H1 (cell line): ENCODE data around the gene MLYCD. TPM values are rescaled to one million over a fixed set of nuclear protein-coding genes. Genes with fewer than 3 reads are reported as not detected.
A peak's percentile ranks its signal among the peaks of the same experiment; 100 is the strongest.

ENCODE experiments used
- ATF2 ChIP-seq: IDR thresholded peaks from 2 replicates; pipeline ENCODE4 v1.6.1; 2012; ENCODE audit warnings: low read length, inconsistent platforms
- ATF3 ChIP-seq: IDR thresholded peaks from 2 replicates; pipeline ENCODE4 v1.6.1; 2011; ENCODE audit warnings: low read depth, mild to moderate bottlenecking, low read length; ENCODE audit not compliant: insufficient read depth
- BACH1 ChIP-seq: IDR thresholded peaks from 2 replicates; pipeline ENCODE4 v1.6.1; 2012; ENCODE audit warnings: low read length, improper control_type of control experiment
- CBX8 ChIP-seq: fragments of 300-800, 300-1000 bp; sonication (generic); IDR thresholded peaks from 2 replicates; pipeline ENCODE4 v1.7.1; 2016; ENCODE audit warnings: low read depth, low read length, borderline replicate concordance
- CHD1 ChIP-seq: IDR thresholded peaks from 2 replicates; pipeline ENCODE4 v1.6.1; 2012; ENCODE audit warnings: low read depth, low read length, improper control_type of control experiment
- CREB1 ChIP-seq: IDR thresholded peaks from 2 replicates; pipeline ENCODE4 v1.6.1; 2012; ENCODE audit warnings: inconsistent platforms
- E2F6 ChIP-seq: IDR thresholded peaks from 2 replicates; pipeline ENCODE4 v1.6.1; 2012; ENCODE audit warnings: inconsistent platforms
- EGR1 ChIP-seq: IDR thresholded peaks from 2 replicates; pipeline ENCODE4 v1.6.1; 2011; ENCODE audit warnings: low read depth, low read length, borderline replicate concordance
- EP300 ChIP-seq, 2 experiments: IDR thresholded peaks; 1 replicate in 1 of 2; 2 replicates in 1 of 2; pipeline ENCODE4 v1.6.1; 2011 to 2012; ENCODE audit warnings: low read depth in 2 of 2, low read length in 2 of 2, mild to moderate bottlenecking in 2 of 2, borderline replicate concordance in 1 of 2, inconsistent platforms in 1 of 2, moderate library complexity in 1 of 2
- HDAC2 ChIP-seq, 2 experiments: fragments of 300-600 bp in 1 of 2; sonication (generic) in 1 of 2; IDR thresholded peaks; 2 replicates each; pipeline ENCODE4 v1.6.1; 2011 to 2012; ENCODE audit warnings: low read depth in 2 of 2, low read length in 2 of 2, mild to moderate bottlenecking in 2 of 2, moderate library complexity in 2 of 2, borderline replicate concordance in 1 of 2, inconsistent platforms in 1 of 2
- JUND ChIP-seq: IDR thresholded peaks from 2 replicates; pipeline ENCODE4 v1.6.1; 2011; ENCODE audit warnings: mild to moderate bottlenecking, improper control_type of control experiment, low read length
- KDM4A ChIP-seq: IDR thresholded peaks from one replicate; pipeline ENCODE4 v1.7.1; 2012; ENCODE audit warnings: low read depth, mild to moderate bottlenecking, moderate library complexity, low read length, inconsistent platforms; ENCODE audit not compliant: severe bottlenecking
- NRF1 ChIP-seq: IDR thresholded peaks from 2 replicates; pipeline ENCODE4 v1.6.1; 2011; ENCODE audit warnings: mild to moderate bottlenecking, low read depth, low read length, improper control_type of control experiment
- POLR2AphosphoS5 ChIP-seq: IDR thresholded peaks from 2 replicates; pipeline ENCODE4 v1.6.1; 2011; ENCODE audit warnings: low read depth, low read length
- RAD21 ChIP-seq, 2 experiments: IDR thresholded peaks in 1 of 2; conservative IDR thresholded peaks in 1 of 2; 2 replicates each; pipeline ENCODE4 v1.6.1; 2011; ENCODE audit warnings: low read depth in 2 of 2, low read length in 2 of 2, improper control_type of control experiment in 1 of 2, inconsistent platforms in 1 of 2, mild to moderate bottlenecking in 1 of 2, moderate library complexity in 1 of 2
- RNF2 ChIP-seq: fragments of 200-900, 300-1000 bp; sonication (generic); IDR thresholded peaks from 2 replicates; pipeline ENCODE4 v1.7.1; 2016; ENCODE audit warnings: borderline replicate concordance, low read depth, mild to moderate bottlenecking, antibody characterized with exemption, low read length; ENCODE audit not compliant: poor library complexity, severe bottlenecking; ENCODE audit errors: missing control alignments
- TAF1 ChIP-seq: IDR thresholded peaks from 2 replicates; pipeline ENCODE4 v1.6.1; 2011; ENCODE audit warnings: mild to moderate bottlenecking, low read depth, low read length
- TBP ChIP-seq: IDR thresholded peaks from 2 replicates; pipeline ENCODE4 v1.6.1; 2011; ENCODE audit warnings: low read depth, low read length, improper control_type of control experiment
- USF2 ChIP-seq: IDR thresholded peaks from 2 replicates; pipeline ENCODE4 v1.6.1; 2011; ENCODE audit warnings: low read length, improper control_type of control experiment
- polyA plus RNA-seq, 7 experiments: library from polyadenylated mRNA; depleted of rRNA in 3 of 7; stranded (reverse) in 5 of 7; unstranded in 2 of 7; fragments of >200 nt in 5 of 7; fragments of 200-250 nt in 2 of 7; gene quantifications; 1 replicate in 5 of 7; 2 replicates in 1 of 7; 4 replicates in 1 of 7; pipeline versions ENCODE4 v1.2.1 to v1.2.3, GENCODE V29; 2011 to 2013; ENCODE audit warnings: missing spikeins in 2 of 7, mixed read lengths in 2 of 7
- total RNA-seq: library from RNA; stranded (reverse); fragmentation: NEBNext Ultra II Directional; extraction: Animal tissue kit (Norgen Biotek cat#: 25700); gene quantifications from 2 replicates; pipeline ENCODE4 v1.2.1, GENCODE V29; 2021

MLYCD gene
- total and polyA plus RNA-seq, 2 of the 8 experiments (the other 6 are each of a cell fraction or from before 2014, with no cell fraction given) = 3.7 to 7.0 TPM

GRCh38 chr16:83926726-83927397 is 27.9 kb downstream of the MLYCD start (continued):
- TF ChIP-seq ATF2 (0 out of 2 replicates have a peak, but pooled peaks have one; percentile 32), KDM4A (peak; percentile 37), NRF1 (no peak), EP300 (IDR thresholded peaks at IDR 0.05; ENCODE audit: borderline replicate concordance in 1 of 2, low read depth in 2 of 2, low read length in 2 of 2) (no peak), E2F6 (peak; percentile 13; the same call in 1 of the 2 replicates), ATF3 (no peak), TBP (peak; percentile 59; the same call in 1 of the 2 replicates), JUND (peak; percentile 75; the same call in 1 of the 2 replicates), RNF2 (no peak), HDAC2 (IDR thresholded peaks at IDR 0.05; ENCODE audit: borderline replicate concordance in 1 of 2, low read depth in 2 of 2, low read length in 2 of 2) (no peak), TAF1 (peak; percentile 61; the same call in 1 of the 2 replicates), RAD21 (IDR thresholded peaks at IDR 0.05 in 1 of 2, conservative IDR thresholded peaks at IDR 0.05 in 1 of 2; ENCODE audit: low read depth in 2 of 2, low read length in 2 of 2) (peak; percentile 68 to 76), USF2 (no peak), CBX8 (no peak), CHD1 (no peak), POLR2AphosphoS5 (peak; percentile 51; the same call in 1 of the 2 replicates), BACH1 (no peak), CREB1 (peak; percentile 56), EGR1 (no peak)
